ENCODE results near the gene TRMT112. TPM values are rescaled to one million over a fixed set of nuclear protein-coding genes. Genes with fewer than 3 reads are reported as not detected.

The TRMT112 gene
- total and polyA plus RNA-seq, 5 donors from 2014 or later, result 95.6 to 512 (median 478) TPM

DNA sequence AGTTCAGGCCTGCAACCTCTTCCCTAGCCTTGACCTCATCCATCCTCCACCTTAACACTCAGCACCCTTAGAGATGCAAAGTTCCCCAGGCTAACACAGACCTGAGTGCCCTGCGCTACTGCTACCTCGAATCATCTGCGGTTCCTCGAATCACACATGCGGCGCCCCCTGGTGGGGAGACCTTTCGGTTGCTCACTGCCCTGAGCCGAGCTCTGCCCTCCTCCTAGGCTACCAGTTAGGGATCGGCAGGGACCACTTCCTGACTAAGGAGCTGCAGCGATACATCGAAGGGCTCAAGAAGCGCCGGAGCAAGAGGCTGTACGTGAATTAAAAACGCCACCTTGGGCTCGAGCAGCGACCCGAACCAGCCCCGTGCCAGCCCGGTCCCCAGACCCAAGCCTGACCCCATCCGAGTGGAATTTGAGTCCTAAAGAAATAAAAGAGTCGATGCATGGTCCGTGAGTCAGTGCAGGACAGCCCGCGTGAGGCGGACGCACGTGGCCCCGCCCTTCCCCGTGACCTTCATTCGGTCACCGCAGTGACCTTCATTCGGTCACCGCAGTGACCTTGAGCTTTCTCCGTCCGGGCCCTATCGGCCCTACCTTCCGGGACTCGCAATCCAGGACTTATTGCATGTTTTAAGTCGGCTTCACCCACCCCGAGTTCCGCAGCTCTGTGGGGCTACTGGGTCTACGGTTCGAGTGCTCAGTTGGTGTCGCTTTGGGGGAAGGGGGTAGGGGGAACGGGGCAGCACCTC, 12.9 kb downstream of the TRMT112 start:
- peak; percentile 81 to 94 (median 86) for DNase-seq
- Histone ChIP-seq H3K27me3 (ENCODE audit: control insufficient read depth, insufficient read depth, low read length) (peaks cover 3% of the 10 kb centered on the region), H3K27ac (ENCODE audit: insufficient read depth, low read length, poor library complexity, severe bottlenecking) (peak overlapping the region; percentile 94), H3K9me3 (ENCODE audit: control insufficient read depth in 2 of 2, low read length in 2 of 2) (no peaks in the 10 kb centered on the region), H3K36me3 (ENCODE audit: control insufficient read depth, insufficient read depth, low read length) (no peaks in the 10 kb centered on the region), H3K4me1 (ENCODE audit: control insufficient read depth, insufficient read depth, low read length, poor library complexity, severe bottlenecking) (peaks cover 44% of the 10 kb centered on the region), H3K4me3 (ENCODE audit: low read depth, low read length) (peak overlapping the region; percentile 76)
- Mint-ChIP-seq H3K27ac (peak overlapping the region; percentile 95 to 98 (median 96)), H3K36me3 (no peaks in the 10 kb centered on the region), H3K4me1 (peaks cover 6 to 47% (median 21%) of the 10 kb centered on the region in 4 donors), H3K27me3 (peaks cover 27% of the 10 kb centered on the region), H3K9me3 (no peaks in the 10 kb centered on the region), H3K4me3 (peak overlapping the region; percentile 94 to 98 (median 96))
- peak; percentile 33 to 39 for ATAC-seq (ENCODE audit: low read depth in 2 of 2)

DNA sequence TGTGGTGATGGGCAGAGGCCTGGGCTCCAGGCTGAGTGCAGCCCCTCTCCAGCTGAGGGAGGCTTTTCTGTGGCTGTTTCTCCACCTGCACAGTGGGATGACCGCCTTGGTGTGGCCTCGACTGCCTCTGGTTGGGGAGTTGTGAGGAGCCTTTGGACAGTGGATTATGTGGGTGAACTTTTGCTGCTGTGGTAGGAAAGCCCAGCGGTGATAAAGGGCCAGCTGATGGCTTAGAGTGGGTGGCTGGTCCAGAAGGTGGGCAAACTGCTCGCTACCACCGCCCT, 13.4 kb downstream of the TRMT112 start:
- no peaks in the 10 kb centered on the region for H3K36me3 ChIP-seq (ENCODE audit: control insufficient read depth, insufficient read depth, low read length)
- H3K36me3 Mint-ChIP-seq, result no peaks in the 10 kb centered on the region
- ATAC-seq (ENCODE audit: low read depth in 2 of 2), result no peak
- H3K27ac Mint-ChIP-seq, result peak overlapping the region in 2 of 3 donors; percentile 95 to 98
- H3K27ac ChIP-seq (ENCODE audit: insufficient read depth, low read length, poor library complexity, severe bottlenecking), result peak overlapping the region; percentile 94
- H3K9me3 ChIP-seq (ENCODE audit: control insufficient read depth in 2 of 2, low read length in 2 of 2), result no peaks in the 10 kb centered on the region
- H3K4me3 ChIP-seq (ENCODE audit: low read depth, low read length), result peak overlapping the region; percentile 76
- H3K27me3 ChIP-seq (ENCODE audit: control insufficient read depth, insufficient read depth, low read length), result peaks cover 3% of the 10 kb centered on the region
- H3K9me3 Mint-ChIP-seq, result no peaks in the 10 kb centered on the region
- H3K4me1 Mint-ChIP-seq, result peaks cover 6 to 48% (median 22%) of the 10 kb centered on the region in 4 donors
- peak overlapping the region in 3 of 4 donors; percentile 94 to 98 (median 96) for H3K4me3 Mint-ChIP-seq
- H3K27me3 Mint-ChIP-seq, result peaks cover 32% of the 10 kb centered on the region
- peaks cover 49% of the 10 kb centered on the region for H3K4me1 ChIP-seq (ENCODE audit: control insufficient read depth, insufficient read depth, low read length, poor library complexity, severe bottlenecking)
- no peak for DNase-seq

DNA sequence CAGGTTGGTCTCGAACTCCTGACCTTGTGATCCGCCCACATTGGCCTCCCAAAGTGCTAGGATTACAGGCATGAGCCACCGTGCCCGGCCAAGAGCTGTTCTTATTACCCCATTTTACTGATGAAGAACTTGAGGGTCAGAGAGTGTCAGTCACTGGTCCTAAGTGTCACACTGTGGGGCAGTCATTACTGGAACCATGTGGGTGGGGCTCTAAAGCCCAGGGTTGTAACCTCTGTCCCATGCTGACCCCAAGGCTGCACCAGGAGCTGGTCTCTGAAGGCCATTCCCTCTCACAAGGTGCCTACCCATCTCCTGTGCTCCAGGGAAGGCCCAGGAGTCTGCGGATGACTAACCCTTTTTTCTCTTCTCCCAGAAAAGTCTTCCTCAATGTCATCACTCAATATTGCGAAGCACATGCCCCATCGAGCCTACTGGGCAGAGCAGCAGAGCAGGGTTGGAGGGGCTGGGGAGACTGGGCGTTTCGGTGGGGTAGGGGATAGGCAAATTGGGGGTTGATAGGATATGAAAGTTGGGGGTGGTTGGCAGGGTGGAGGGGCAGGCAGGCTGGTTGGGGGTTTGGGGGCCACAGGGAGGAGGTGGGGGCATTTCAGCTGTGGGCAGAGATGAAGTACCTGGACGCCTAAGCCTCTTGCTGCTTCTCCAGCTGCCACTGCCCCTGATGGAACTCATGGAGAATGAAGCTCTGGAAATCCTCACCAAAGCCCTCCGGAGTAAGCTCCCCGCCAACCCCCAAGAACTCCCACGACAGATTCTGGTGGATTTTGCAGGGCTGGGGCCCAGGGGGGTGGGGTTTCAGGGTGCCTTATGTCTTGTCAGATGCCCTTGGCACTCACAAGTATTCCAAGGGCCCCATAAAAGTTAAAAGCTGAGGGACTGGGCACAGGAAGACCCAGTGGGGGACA, 14.0 kb downstream of the TRMT112 start:
- Histone ChIP-seq H3K27ac (ENCODE audit: insufficient read depth, low read length, poor library complexity, severe bottlenecking) (peak overlapping the region; percentile 94), H3K36me3 (ENCODE audit: control insufficient read depth, insufficient read depth, low read length) (no peaks in the 10 kb centered on the region), H3K4me1 (ENCODE audit: control insufficient read depth, insufficient read depth, low read length, poor library complexity, severe bottlenecking) (peaks cover 50% of the 10 kb centered on the region), H3K9me3 (ENCODE audit: control insufficient read depth in 2 of 2, low read length in 2 of 2) (no peaks in the 10 kb centered on the region), H3K4me3 (ENCODE audit: low read depth, low read length) (no peak overlapping the region), H3K27me3 (ENCODE audit: control insufficient read depth, insufficient read depth, low read length) (peaks cover 3% of the 10 kb centered on the region)
- Mint-ChIP-seq H3K9me3 (no peaks in the 10 kb centered on the region), H3K4me1 (peaks cover 6 to 51% (median 22%) of the 10 kb centered on the region in 4 donors), H3K27ac (peak overlapping the region in 1 of 3 donors; percentile 46), H3K4me3 (peak overlapping the region in 3 of 4 donors; percentile 75 to 98 (median 96)), H3K36me3 (no peaks in the 10 kb centered on the region), H3K27me3 (peaks cover 38% of the 10 kb centered on the region)
- DNase-seq, result no peak
- ATAC-seq (ENCODE audit: low read depth in 2 of 2), result no peak

DNA sequence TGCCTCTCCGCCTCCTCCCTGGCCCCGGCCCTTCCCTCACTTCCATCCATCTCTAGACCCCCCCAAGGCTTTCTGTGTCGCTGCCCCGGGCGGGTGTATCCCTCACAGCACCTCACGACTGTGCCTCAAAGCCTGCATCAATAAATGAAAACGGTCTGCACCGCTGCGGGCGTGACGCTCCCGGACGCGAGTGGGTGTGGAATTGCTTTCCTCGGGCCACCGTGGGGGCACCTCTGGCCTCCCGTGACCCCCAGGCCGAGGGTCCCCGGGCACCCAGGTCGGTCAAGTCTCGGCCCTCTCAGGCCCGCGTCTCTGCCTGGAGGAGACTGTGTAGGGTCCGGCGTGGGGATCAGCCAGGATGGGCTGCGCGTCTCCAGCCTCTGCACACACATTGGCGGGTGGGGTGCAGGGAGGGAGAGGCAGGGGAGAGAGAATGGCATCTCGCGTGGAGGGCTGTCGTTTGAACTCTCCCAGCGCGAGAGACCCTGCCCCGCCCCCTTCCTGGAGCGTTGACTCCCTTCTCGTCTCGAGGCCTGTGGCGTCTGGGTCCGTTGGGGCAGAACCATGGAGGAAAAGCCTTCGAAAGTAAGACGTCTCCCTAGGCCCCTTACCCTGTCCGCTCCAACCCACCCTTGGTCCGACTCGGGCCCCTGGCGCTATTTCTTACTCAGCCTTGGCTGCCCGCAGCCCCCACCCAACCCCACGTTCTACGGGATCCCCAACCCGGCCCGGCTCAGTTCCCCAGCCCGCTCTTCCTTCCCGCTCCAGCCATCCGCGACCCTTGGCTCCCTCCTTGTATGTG, 17.3 kb downstream of the TRMT112 start, which contains the start of gene CATSPERZ:
Gene CATSPERZ, plus strand, starts transcription at position 512 of the 802 bp plus-strand sequence. Its CDS starts 53 bp downstream, at position 565.
- H3K27me3 ChIP-seq (ENCODE audit: control insufficient read depth, insufficient read depth, low read length), result peaks cover 19% of the 10 kb centered on the region
- peak within 1 kb of the TSS; percentile 35 for H3K4me3 ChIP-seq (ENCODE audit: low read depth, low read length)
- peak within 1 kb of the TSS; percentile 73 to 88 (median 78) for H3K4me3 Mint-ChIP-seq
- H3K27me3 Mint-ChIP-seq, result peaks cover 71% of the 10 kb centered on the region
- H3K27ac Mint-ChIP-seq, result peak within 1 kb of the TSS in 1 of 3 donors; percentile 86
- no peaks in the 10 kb centered on the region for H3K36me3 Mint-ChIP-seq
- H3K36me3 ChIP-seq (ENCODE audit: control insufficient read depth, insufficient read depth, low read length), result no peaks in the 10 kb centered on the region
- ATAC-seq (ENCODE audit: low read depth in 2 of 2), result no peak
- peaks cover 37% of the 10 kb centered on the region for H3K4me1 ChIP-seq (ENCODE audit: control insufficient read depth, insufficient read depth, low read length, poor library complexity, severe bottlenecking)
- H3K9me3 ChIP-seq (ENCODE audit: control insufficient read depth in 2 of 2, low read length in 2 of 2), result no peaks in the 10 kb centered on the region
- DNase-seq, result peak in 1 of 3 donors; percentile 38
- H3K27ac ChIP-seq (ENCODE audit: insufficient read depth, low read length, poor library complexity, severe bottlenecking), result no peak within 1 kb of the TSS
- H3K9me3 Mint-ChIP-seq, result no peaks in the 10 kb centered on the region
- H3K4me1 Mint-ChIP-seq, result peaks cover 6 to 37% (median 18%) of the 10 kb centered on the region in 4 donors

DNA sequence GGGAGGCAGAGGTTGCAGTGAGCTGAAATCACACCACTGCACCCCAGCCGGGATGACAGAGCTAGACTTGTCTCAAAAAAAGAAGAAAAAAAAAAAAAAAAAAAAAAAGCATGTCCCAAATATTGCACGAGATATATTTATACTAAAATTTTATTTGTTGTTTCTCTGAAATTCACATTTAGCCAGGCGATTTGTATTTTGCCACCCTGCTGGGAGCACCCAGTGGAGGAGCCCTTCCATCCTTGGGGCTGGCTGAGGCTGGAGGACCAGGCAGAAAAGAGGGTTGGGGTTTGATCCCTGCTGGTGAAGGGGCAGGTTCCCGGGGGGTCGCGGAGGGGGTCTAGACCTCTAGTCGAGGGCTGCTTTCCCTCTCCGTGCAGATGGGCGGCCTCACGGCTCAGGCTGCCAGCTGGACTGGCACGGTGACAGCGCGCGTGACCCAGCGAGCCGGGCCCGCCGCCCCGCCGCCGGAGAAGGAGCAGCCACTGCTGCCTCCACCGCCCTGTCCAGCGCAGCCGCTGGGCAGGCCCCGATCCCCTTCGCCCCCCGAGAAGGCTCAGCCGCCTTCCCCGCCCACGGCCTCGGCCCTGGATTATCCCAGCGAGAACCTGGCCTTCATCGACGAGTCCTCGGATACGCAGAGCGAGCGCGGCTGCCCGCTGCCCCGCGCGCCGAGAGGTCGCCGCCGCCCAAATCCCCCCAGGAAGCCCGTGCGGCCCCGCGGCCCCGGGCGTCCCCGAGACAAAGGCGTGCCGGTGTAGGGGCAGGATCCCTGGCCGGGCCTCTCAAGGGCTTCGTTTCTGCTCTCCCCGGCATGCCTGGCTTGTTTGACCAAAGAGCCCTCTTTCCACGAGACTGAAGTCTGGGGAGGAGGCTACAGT, 18.2 kb downstream of the TRMT112 start:
- peaks cover 23% of the 10 kb centered on the region for H3K27me3 ChIP-seq (ENCODE audit: control insufficient read depth, insufficient read depth, low read length)
- peaks cover 75% of the 10 kb centered on the region for H3K27me3 Mint-ChIP-seq
- no peaks in the 10 kb centered on the region for H3K9me3 Mint-ChIP-seq
- peaks cover 2 to 34% (median 15%) of the 10 kb centered on the region in 4 donors for H3K4me1 Mint-ChIP-seq
- no peak overlapping the region for H3K4me3 ChIP-seq (ENCODE audit: low read depth, low read length)
- no peak overlapping the region for H3K27ac ChIP-seq (ENCODE audit: insufficient read depth, low read length, poor library complexity, severe bottlenecking)
- peaks cover 31% of the 10 kb centered on the region for H3K4me1 ChIP-seq (ENCODE audit: control insufficient read depth, insufficient read depth, low read length, poor library complexity, severe bottlenecking)
- ATAC-seq (ENCODE audit: low read depth in 2 of 2) (no peak), DNase-seq (peak in 1 of 3 donors; percentile 22)
- no peaks in the 10 kb centered on the region for H3K36me3 ChIP-seq (ENCODE audit: control insufficient read depth, insufficient read depth, low read length)
- H3K27ac Mint-ChIP-seq, result no peak overlapping the region
- no peaks in the 10 kb centered on the region for H3K36me3 Mint-ChIP-seq
- H3K9me3 ChIP-seq (ENCODE audit: control insufficient read depth in 2 of 2, low read length in 2 of 2), result no peaks in the 10 kb centered on the region
- peak overlapping the region in 3 of 4 donors; percentile 70 to 75 (median 73) for H3K4me3 Mint-ChIP-seq

DNA sequence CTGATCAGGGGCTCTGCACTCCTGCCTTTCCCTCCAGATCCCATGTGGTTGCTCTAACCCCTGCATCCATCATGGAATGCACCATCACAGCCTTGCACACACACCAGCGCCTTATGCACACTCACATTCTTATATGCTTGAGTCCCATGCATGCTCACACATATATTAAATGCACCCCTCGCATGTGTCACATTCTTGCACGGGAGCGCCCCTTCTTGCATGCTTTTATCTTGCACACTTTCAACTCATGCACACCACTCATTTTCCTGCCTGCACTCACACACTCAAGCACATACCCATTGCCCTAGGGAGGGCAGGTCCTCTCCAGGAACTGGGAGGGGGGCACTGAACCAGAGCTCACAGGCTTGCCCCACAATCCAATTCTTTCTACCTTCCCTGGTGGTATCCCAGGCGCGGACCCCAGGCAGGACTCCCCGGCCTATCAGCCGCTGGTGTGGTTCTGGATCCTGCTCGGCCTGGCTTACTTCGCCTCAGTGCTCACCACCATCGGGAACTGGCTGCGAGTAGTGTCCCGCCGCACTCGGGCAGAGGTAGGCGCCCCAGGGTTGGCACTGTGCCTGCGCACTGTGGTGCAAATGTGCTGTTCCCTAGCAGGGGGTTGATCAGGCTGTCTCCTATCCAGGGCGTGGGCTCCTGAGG, 19.5 kb downstream of the TRMT112 start:
- no peaks in the 10 kb centered on the region for H3K36me3 ChIP-seq (ENCODE audit: control insufficient read depth, insufficient read depth, low read length)
- Mint-ChIP-seq H3K27ac (peak overlapping the region in 1 of 3 donors; percentile 20), H3K9me3 (no peaks in the 10 kb centered on the region), H3K4me1 (peaks cover 0 to 28% (median 13%) of the 10 kb centered on the region in 4 donors), H3K36me3 (no peaks in the 10 kb centered on the region), H3K4me3 (peak overlapping the region in 2 of 4 donors; percentile 27 to 73), H3K27me3 (peaks cover 85% of the 10 kb centered on the region)
- no peak overlapping the region for H3K4me3 ChIP-seq (ENCODE audit: low read depth, low read length)
- peaks cover 25% of the 10 kb centered on the region for H3K4me1 ChIP-seq (ENCODE audit: control insufficient read depth, insufficient read depth, low read length, poor library complexity, severe bottlenecking)
- no peaks in the 10 kb centered on the region for H3K9me3 ChIP-seq (ENCODE audit: control insufficient read depth in 2 of 2, low read length in 2 of 2)
- H3K27me3 ChIP-seq (ENCODE audit: control insufficient read depth, insufficient read depth, low read length), result peaks cover 27% of the 10 kb centered on the region
- ATAC-seq (ENCODE audit: low read depth in 2 of 2) (no peak), DNase-seq (no peak)
- H3K27ac ChIP-seq (ENCODE audit: insufficient read depth, low read length, poor library complexity, severe bottlenecking), result no peak overlapping the region
